K562 (cell line): ENCODE results near the gene SLC9A1.

Experiments
- EZH2 ChIP-seq: IDR thresholded peaks from 2 replicates; pipeline ENCODE4 v1.6.1; 2012; ENCODE audit warnings: low read depth, mild to moderate bottlenecking, inconsistent platforms, low read length, borderline replicate concordance
- MITF ChIP-seq: IDR thresholded peaks from 2 replicates; pipeline ENCODE4 v1.6.1; 2014; ENCODE audit warnings: antibody characterized with exemption
- MXI1 ChIP-seq: IDR thresholded peaks from 2 replicates; pipeline ENCODE4 v1.6.1; 2011; ENCODE audit warnings: low read depth, mild to moderate bottlenecking, improper control_type of control experiment, low read length
- POLR2AphosphoS5 ChIP-seq: IDR thresholded peaks from 2 replicates; pipeline ENCODE4 v1.6.1; 2011; ENCODE audit warnings: mild to moderate bottlenecking, low read depth, low read length, moderate library complexity; ENCODE audit not compliant: control insufficient read depth, insufficient read depth
- SRSF9 ChIP-seq: fragments of 200-400 bp; formaldehyde crosslinking; IDR thresholded peaks from 2 replicates; pipeline ENCODE4 v1.6.1; 2017; ENCODE audit warnings: low read depth, low read length, borderline replicate concordance

GRCh38 chr1:27092888-27093287 lies 62.0 kb downstream of the SLC9A1 start:
- TF ChIP-seq POLR2AphosphoS5: no peak
- no peak for TF ChIP-seq EZH2
- TF ChIP-seq MITF: no peak
- TF ChIP-seq SRSF9: no peak
- TF ChIP-seq MXI1: no peak
